Activated CD4-positive, alpha-beta T cell treated with anti-CD3 and anti-CD28 coated beads, Interleukin-2, amount 50 U/mL, for 1 hour (primary cell): Measurements from ENCODE around the gene REEP3.
A peak's percentile ranks its signal among the peaks of the same experiment; 100 is the strongest.

ENCODE experiments used
- DNase-seq: peaks from one replicate; pipeline ENCODE4 v3.0.0-alpha.2; 2020

Gene REEP3

DNA sequence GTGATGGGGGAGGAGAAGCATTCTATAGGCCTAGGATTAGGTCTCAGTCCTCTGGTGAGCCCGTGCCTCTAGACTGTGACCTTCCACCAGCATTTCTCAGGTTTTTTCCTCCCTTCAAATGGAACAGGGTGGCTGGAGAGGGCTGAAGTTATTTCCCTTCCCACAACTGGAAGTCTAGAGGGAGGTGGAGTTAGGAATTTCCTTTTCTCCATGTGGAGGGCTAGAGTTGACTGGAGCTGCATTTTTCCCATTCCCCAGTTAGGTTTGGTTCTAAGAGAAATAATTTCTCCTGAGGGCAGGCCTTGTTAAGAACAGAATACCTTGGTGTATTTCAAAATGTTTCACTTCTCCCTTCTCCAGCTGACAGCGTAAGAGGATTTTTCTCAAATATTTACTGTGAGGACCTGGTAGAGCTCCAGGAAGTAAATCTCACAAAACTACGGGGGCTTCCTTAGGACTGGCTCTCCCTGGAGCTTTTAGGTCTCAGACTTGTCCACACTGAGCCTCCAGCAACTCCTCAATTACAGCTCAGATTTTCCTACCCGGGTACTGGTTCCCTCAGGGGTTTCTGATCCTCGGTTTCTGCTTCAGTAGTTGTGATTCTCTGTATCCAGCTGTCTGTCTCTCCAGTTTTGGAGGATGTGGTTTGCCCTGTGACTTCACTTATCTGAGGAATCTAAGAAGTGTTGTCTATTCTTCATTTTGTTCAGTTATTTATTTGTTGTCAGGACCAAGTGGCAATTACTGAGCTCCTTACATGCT, 6.0 kb upstream of the REEP3 start:
- DNase-seq, result no peak

DNA sequence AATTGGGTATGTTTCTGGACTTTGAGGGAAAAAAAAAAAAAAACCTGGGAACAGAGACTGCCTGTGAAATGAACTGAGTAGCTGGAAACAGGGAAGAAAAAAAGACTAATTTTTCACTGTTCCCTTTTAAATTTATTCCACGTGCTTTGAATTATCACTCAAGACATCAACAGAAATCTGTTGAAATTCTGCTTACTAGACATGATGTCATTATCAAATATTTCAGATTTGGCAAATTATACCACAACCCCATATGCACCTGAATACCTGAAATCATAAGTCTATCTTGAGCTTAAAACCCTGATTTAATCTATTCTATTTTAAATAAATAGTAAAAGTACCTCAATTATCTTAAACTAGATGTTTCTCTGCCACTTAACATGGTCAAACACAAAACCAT, 5.0 kb upstream of the REEP3 start:
- no peak for DNase-seq

DNA sequence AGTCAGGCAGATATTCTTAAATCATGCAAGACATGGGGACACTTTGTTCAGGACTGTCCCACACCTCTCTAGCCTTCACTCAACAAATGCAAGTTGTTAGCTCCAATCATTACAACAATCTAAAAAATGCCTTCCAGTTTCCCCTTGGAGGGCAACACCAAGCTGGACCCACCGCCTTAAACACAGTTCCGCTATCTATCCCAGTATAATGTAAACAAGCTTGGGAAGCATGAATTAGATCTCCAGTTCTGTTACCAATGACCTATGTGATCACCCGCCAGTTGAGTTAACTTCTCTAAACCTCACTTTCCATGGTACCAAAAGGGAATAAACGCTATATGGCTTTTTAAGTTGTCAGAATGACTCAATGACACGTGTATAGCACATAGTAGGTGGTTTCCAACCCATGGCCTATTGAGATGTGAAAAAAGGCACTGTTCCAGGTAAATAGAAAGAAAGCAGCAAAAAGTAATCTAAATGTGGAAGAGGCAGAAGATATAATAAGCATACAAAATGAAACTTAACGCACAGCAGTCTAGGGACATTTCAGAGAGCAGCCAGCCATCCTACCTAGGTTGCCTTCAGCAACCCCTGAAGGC, 2.4 kb upstream of the REEP3 start:
- DNase-seq, result no peak

DNA sequence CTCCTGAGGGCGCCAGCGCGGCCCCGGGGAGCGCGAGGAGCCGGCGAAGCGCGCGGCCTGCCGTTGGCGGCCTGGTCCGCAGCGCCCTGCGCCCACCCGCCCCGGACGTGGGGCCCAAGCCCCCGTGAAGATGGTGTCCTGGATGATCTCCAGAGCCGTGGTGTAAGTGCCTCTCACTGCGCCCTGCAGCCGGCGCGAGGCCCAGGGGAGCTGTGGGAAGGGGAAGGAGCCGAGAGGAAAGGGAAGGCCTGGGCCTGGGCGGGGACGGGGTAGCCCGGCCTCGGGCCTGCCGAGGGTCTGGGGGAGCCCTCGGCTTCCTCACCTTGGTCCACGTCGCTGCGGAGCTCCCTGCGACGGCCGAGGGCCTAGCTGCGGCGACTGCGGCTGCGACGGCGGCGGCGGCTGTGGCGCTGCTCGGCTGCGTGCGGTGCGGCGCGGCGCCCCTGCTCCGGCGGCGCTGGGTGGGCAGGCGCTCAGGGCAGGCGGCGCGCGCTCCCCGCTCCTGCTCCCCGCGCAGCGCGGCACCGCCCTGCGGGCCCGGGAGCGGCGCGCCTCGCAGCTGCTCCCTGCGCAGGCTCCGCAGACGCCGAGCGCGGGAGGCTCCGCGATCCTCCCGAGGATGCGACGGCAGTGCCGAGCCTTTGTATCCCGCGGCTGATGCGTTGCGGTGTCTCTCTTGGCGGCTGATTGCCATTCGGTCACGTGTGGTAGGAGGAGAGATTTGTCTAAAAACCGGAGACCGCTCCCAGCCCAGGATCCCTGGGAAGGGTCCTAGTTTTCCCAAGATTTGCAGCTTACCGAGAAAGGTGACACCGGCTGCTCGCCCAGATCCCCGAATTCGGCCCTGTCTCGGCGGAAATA, 445 bp downstream of the REEP3 start:
- DNase-seq, result peak; percentile 48

DNA sequence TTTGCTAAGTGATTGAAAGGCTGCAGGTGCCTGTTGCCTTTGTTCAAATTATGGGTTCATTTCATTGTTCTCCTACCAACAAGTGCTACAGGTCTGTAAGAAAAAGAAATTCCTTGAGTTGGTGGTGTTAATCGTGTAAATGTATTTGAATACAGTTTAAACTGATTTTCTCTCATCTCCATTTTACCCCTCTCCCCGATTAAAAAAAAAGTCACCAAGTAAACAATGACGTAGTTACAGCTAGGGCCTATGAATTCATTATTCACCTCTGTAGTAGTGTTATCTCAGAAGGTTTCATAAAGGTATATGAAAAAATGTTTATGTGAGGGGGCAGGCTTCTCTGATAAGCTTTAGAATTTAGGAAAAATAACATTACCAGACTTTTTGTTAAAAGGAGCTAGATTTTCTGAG, 1.1 kb downstream of the REEP3 start:
- DNase-seq, result no peak

DNA sequence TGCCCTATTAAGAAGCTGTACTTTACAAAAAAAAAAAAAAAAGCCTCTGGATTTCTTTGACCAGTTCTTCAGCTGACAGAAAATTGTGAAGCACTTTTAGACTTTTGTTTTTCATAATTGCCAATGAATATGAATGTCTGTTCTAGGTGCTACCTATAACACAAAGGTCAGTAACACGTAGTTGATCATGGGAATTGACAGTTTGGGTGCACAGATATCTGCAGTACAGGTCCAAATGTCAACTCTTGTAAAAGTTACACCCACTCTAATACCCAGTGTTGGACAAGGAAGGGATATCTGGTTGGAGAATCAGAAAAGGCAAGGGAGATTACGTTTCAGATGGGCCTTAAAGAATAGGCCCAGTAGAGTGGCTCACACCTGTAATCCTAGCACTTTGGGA, 1.8 kb downstream of the REEP3 start:
- DNase-seq, result no peak

DNA sequence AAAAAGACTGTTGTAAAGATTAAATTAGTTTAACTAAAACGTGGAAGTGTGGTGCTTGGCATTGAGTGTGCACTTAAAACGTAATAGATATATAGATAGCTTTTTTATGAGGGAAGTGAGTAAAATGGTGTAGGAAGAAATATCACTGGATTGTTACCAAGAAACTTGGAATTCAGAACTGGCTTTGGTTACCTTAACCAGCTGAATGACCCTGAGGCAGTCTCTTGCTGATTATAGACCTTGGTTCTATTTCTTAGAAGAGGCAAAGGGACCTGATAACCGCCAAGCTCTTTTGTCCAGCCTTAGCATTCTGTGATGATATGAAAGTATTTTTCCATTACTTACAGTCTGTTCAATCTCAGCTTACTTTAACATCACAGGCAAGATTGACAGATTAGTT, 3.8 kb downstream of the REEP3 start:
- DNase-seq, result no peak

DNA sequence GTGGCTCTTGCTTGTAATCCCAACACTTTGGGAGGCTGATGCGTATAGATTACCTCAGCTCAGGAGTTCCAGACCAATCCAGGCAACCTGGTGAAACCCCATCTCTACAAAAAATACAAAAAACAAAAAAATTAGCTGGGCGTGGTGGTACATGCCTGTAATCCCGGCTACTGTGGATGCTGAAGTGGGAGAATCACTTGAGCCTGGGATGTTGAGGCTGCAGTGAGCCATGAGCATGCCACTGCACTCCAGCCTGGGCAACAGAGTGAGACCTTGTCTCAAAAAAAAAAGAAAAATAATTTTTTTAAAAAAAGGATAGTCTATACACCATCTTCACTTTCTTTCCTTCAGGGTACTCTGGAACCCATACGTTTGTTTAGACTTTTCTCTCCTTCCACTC, 6.2 kb downstream of the REEP3 start:
- DNase-seq, result no peak

DNA sequence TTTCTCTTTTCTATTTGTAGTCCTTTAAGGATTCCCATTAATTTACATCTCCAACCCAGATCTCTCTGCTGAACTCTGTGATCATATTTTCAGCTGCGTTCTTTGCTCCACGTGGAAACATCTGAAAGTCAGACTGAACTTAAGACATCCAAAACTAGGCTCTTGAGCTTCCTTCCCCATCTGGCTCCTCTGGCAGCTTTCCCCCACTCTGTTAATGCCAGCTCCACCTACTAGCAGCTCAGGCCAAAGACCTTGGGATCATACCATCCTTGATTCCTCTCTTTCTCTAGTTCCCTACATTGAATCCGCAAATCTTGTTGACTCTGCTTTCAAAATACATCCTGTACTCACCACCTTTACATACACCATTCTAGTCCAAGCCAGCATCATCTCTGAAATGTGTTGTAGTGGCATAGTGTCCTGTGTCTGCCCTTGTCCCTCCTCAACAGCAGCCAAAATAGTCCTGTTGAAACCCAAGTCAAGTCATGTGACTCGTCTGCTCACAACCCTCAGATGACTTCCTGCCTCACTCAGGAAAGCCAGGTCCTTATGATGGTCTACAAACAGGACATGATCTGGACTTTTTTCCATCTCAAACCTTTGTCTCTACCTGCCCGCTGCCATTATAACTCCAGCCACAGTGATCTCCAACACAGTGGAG, 7.0 kb downstream of the REEP3 start:
- DNase-seq, result no peak

DNA sequence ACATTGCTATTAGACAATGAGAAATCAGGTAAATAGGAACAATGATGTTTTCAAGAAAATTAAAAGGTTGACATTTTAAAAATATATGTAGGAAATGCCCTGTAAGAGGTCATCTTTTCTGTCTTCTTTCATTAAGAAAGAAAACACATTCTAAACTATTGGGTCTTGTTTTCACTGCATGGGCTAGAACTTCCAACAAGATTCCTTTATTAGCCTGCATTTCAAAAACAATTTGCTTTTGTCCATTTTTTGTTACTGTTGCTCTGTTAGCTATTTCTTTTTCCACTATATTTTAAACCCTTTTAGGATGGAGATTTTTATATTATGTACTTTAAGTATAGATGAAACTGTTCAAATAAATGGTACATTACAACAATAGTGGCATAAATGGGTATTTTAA, 9.2 kb downstream of the REEP3 start:
- DNase-seq, result no peak

DNA sequence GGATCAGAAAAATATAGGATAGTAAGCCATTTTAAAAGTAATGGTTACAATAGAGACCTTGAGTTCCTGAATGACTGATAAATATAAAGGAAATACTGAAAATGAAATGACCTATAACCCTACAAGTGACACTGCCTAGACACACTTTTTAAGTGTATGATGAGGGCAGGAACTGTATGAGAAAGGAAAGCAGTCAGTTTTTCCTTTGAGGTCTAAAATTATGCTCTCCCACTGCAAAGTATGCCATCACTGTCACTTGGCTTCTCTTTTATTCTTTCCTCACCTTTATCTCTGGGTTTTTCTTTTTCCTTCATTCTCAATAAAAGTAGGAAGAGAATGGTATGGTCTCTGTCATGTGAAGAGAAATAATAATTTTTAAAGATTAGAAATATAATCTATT, 13.5 kb downstream of the REEP3 start:
- no peak for DNase-seq

DNA sequence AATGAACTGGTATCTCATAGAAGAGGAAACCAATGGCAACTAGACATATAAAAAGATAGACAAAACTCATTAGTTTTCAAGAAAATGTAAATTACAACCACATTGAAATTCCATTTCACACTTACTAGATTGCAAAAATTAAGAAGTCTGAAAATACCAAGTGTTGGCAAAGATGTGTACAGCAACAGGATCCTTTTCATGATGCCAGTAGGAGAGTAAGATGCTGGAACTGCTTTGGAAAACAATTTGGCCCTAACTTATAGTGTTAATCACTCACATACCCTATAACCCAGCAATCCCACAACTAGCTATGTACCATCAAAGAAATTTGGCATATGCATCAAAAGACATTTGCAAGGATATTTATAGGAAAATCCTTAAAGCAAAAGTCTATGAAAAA, 15.5 kb downstream of the REEP3 start:
- DNase-seq, result no peak

DNA sequence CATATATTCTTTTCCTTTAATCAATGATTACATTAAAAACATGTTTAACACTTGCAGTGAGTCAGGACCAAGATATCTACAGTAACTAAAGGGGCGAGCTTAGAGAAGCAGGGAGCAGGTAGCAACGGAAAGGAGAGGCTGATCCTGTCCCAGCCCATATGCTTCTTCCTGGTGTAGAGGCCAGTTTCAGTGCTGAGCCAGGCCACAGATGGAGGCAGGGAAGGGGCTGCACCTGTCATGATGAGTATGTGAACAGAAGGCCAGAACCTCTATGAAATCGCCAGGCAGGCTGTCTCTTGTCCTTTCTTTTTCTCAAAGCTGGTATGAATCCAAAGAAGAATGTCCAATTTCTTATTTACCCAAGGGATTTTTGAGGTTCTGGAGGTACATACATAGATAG, 16.3 kb downstream of the REEP3 start:
- no peak for DNase-seq

DNA sequence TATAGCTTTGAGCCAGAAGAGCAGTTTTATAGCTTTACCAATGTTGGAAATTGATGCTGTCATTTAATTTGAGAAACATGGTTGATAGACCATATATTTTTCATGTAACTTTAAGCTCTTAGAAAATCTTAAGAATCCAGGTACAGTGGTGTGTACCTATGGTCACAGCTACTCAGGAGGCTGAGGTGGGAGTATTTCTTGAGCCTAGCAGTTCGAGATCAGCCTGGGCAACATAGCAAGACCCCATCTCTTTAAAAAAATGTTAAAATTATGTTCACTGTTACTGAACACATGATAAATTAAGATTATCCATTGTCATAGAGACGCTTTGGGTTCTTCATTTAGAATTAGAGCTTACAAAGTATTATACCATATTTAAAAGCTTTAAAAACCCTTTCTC, 18.2 kb downstream of the REEP3 start:
- DNase-seq, result no peak

DNA sequence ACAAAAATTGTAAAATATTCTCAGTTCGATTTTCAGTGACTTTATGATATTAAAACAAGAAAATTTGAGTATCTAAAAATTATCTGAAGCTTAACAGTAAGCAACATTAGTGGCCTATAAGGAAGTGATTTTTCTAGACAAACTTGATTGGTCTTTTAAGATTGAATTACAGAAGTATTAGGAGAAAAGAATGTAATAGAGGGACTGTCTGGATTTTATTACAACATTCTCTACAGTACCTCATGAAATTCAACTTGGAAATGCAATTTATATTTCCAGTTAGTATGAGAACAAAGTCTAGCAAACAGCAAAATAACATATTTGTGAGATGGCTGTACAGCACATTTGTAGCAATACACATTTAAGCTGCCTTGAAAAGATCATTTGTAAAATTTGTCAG, 18.8 kb downstream of the REEP3 start:
- no peak for DNase-seq

DNA sequence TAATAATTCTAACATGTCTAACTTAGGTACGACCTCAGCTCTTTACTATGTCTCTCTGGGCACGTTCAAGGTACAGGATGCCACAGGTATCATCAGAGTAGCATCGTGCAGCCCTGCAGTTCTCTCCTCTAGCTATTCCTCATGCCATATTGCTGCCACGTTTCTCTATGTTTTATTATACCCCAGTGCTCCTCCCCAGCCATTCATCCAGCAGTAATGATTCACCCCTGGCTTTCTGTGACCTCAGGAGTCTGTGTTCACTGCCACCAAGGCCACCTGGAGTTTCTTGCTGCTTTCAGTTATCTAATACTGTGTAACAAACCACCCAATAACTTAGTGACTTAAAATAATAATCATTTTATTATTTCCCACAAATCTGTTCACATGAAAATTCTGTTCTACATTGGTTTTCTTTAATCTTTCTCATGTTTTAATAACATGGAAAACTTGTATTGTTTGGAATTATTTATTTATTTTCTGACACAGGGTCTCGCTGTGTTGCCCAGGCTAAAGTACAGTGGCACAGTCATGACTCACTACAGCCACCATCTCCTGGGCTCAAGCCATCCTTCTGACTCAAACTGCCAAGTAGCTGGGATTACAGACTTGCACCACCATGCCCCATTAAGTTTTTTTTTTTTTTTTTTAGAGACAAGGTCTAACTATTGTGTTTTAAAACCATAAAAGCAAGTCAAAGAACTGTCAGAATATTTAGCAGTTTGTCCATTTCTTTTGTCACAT, 21.8 kb downstream of the REEP3 start:
- no peak for DNase-seq

DNA sequence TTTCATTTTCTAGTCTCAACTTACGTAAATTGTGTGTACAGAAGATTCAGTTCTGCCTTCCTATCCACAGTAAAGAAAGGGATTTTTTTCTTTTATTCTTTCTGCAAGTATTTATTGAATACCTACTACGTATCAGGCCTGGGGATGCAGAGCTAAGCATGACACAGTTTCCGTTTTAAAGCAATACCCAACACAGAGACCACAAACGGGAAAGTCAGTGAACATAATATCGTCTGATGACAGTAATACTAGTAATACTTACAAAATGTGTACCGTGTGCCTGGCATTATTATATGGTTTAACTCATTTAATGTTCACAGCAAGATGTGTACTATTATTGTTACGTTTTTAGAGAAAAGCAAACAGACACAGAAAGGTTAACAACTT, 22.4 kb downstream of the REEP3 start:
- no peak for DNase-seq

DNA sequence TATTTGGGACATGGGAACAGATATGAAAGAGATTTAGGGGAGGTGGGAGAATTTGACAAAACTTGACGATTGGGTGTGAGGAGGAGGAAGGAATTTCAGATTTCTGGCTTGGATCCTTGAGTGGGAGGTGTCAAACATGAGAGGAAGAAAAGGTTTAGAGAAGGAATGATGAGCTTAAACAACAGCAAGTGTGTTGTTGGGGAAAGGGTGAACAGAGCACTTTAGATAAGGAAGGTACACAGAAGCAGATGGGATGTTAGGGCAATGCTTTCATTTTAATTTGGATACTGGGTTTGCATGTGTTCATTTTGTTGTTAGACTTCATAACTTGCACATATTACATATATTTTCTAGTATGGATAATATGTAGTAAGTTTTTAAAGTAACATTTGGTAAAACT, 23.2 kb downstream of the REEP3 start:
- no peak for DNase-seq

DNA sequence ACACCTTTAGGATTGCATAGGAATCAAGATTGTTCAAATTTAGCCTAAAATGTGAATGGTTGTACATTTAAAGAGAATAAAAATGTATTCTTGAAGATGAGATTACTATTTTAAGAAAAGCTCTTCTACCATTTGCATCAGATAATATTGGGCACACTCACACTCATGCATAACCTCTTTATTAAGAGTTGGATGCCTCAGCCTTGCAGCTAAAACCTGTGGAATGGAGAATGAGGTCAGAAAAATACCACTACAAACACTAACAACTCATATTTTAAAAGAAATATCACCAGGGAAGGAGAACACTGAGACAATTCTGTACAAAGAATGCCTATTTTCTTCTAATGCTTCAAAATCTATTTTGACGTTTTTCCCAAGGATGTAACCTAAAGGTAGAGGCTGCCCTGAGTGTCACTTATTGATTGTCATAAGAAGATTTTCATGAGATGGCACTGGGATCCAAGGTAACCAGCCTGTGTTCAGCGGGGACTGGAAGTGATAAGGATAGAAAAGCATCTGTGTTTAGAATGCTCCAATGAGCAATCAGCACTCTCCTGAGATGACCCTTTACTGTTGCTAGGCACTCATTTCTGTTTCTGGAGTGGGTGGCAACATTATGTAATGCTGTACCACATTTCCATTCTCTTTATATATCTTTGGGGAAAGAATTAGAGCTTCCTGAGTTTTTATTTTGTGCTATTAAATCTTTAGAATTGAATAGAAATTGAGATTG, 26.6 kb downstream of the REEP3 start:
- DNase-seq, result no peak

DNA sequence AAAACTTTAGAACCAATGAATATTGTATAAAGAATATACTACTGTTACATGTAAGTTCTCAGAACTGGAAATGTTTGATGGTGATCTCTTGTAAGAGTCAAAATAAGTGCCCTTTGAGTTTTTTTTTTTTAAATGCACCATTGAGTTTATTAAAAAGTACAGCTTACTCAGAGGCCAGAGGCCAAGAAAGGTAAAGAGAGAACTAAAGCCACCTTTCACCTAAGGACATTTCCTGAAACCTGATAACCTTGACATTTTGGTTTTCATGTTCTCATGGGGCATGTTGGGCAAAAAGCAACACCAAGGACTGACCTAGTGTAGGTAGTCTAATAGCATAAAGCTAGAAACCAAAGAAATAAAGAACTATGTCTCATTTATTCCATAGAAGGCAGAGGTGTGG, 27.7 kb downstream of the REEP3 start:
- DNase-seq, result no peak

DNA sequence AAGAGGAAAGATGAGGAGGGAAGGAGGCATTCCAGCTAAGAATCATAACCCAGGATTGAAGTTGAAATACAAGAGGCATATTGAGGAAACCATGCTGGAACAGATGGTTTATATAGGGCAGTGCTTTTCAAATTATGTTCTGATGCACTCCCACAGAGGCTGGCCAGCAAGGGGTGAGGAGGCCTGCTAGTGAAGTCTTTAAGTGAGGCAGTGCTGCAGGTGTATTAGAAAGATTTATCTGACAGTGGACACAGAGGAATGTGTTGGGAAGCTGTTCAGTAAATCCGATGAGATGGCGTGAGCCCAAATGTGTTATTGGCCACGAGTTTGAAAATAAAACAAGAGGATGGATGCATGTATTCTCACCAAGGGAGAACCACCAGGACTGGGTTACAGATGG, 28.6 kb downstream of the REEP3 start:
- no peak for DNase-seq

DNA sequence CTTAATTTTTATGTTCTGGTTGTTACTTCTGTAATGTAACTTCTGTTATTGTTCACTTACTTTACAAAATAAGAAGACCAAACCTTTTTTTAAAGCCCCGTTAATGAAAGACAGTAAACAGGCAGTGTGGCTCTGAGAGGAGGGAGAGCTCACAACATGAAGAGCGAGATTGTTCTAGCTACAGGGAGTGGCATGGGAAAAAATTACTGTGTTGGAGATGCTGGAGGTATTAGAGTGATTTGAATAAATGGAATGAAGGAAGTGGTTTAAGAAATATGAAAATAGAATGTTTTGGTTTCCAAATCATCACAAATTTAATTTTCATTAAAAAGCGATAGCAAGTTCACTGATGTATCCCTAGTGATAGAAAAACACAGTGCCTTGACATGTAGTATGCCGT, 31.8 kb downstream of the REEP3 start:
- DNase-seq, result no peak
